Sigmoid colon (tissue), 7 donors: ENCODE data around the gene UBL4A. TPM values are rescaled to one million over a fixed set of nuclear protein-coding genes. Genes with fewer than 3 reads are reported as not detected.

ENCODE experiments used
- DNase-seq: peaks from one replicate; pipeline ENCODE4 v3.0.0-alpha.2; 2019
- H3K27ac ChIP-seq, 4 donors: fragments of 200-600 bp; sonication (generic); one replicate each; pipeline ENCODE4 v1.5.1; 2016 to 2019; ENCODE audit warnings: mild to moderate bottlenecking in 1 of 4
- H3K27me3 ChIP-seq, 3 donors: fragments of 200-600 bp; sonication (generic); one replicate each; pipeline ENCODE4 v1.5.1; 2019; ENCODE audit warnings: mild to moderate bottlenecking in 1 of 3
- H3K36me3 ChIP-seq, 4 donors: fragments of 200-600 bp; sonication (generic); one replicate each; pipeline ENCODE4 v1.5.1; 2016 to 2019
- H3K4me1 ChIP-seq, 4 donors: fragments of 200-600 bp; sonication (generic); one replicate each; pipeline ENCODE4 v1.5.1; 2017 to 2019
- H3K4me3 ChIP-seq, 4 donors: fragments of 200-600 bp; sonication (generic); one replicate each; pipeline ENCODE4 v1.5.1; 2017 to 2019; ENCODE audit warnings: mild to moderate bottlenecking in 2 of 4, moderate library complexity in 1 of 4
- H3K9me3 ChIP-seq, 4 donors: fragments of 200-600 bp in 3 of 4; sonication (generic) in 3 of 4; one replicate each; pipeline versions ENCODE4 v1.5.1 to v1.6.1; 2013 to 2019
- EP300 ChIP-seq, 4 donors: sonication (generic); formaldehyde crosslinking; IDR thresholded peaks; one replicate each; pipeline ENCODE4 v1.6.1; 2017; ENCODE audit warnings: antibody characterized with exemption in 4 of 4
- POLR2A ChIP-seq, 2 donors: fragments of 450-650 bp; IDR thresholded peaks; one replicate each; pipeline ENCODE4 v1.6.1; 2016; ENCODE audit warnings: antibody characterized with exemption in 2 of 2, mild to moderate bottlenecking in 2 of 2, moderate library complexity in 2 of 2
- POLR2AphosphoS5 ChIP-seq, 4 donors: sonication (generic); formaldehyde crosslinking; IDR thresholded peaks; one replicate each; pipeline ENCODE4 v1.6.1; 2017; ENCODE audit warnings: antibody characterized with exemption in 4 of 4
- WGBS, 2 donors: extraction: QIAGEN DNeasy Blood & Tissue Kit; methylation state at CpG; one replicate each; pipeline ENCODE4 v1.1.7; 2013; 5-methylcytosine and 5-hydroxymethylcytosine counted together
- intact Hi-C: fragments of 100-400 bp; cut with DNase I; formaldehyde crosslinking; loops from one replicate; pipeline ENCODE4 v1.15.1; 2023
- polyA plus RNA-seq, 3 donors: library from polyadenylated mRNA; stranded (reverse); fragments of 200-250 nt; gene quantifications; one replicate each; pipeline ENCODE4 v1.2.3, GENCODE V29; 2013
- total RNA-seq, 4 donors: library from RNA; depleted of rRNA; stranded (reverse); fragments of >200 nt; gene quantifications; one replicate each; pipeline ENCODE4 v1.1.0, GENCODE V29; 2016
- TF ChIP-seq, protein P1 (sequence below), 4 experiments: fragments of 450-650 bp in 3 of 4; fragments of 200-600 bp in 1 of 4; IDR thresholded peaks; one replicate each; pipeline ENCODE4 v1.5.1; 2016 to 2019; ENCODE audit warnings: antibody characterized with exemption in 4 of 4, mild to moderate bottlenecking in 3 of 4, moderate library complexity in 2 of 4
- donor health status: healthy with polysubstance abuse.
- donor health status: Bipolar disorder and iron deficiency.
- donor health status: healthy.

The UBL4A gene
- total and polyA plus RNA-seq, 7 donors: 31.6 to 51.0 (median 40.2) TPM

DNA sequence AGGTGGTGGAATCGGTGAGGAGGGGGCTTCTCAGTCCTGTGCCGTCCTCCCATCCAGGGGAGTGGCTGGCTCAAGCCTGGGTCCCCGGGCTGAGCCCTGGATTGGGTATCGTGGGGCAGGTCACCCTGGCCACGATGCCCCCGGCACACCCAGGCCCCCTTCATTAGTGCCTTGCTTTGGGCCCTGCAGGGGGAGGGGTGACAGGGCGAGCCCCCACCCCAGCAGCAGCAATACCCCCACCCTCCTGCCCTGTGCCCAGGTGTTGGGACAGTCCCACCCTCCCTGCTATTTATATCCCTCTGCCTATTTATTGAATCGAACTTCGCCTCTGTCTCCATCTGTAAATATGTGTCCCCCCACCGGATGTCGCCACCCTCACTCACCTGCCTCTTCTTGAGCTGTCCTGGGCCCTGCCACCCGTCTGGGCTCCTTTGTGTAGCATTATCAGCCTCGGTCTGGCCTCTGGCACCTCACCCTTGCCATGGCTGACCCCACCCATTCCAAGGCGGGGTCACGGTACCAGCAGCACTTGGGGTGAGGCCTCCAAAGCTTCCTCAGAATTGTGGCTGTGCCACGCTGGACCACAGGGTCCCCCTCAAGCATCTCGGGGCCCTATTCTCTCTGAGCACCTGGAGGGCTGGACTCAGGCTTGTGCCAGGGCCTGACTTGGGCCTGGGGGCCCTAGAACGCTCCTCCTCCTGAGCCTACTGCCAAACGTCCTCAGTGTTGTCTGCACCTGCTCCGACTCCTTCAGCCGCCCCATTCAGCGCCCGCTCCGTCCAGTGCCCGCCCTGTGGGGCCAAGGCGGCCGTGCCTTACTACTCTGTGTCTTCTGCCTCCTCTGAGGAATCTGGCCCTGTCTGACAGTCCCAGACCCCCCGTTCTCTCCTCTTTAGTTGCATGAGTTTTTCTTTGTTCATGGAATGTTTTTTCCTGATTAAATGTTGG, 13.5 kb downstream of the UBL4A start:
- intact Hi-C loops: no loop called here
- WGBS, 2 donors: 62 to 78% methylated on average over 28 of the region's 28 CpGs
- H3K9me3 ChIP-seq: no peaks in the 10 kb centered on the region
- no peaks in the 10 kb centered on the region for H3K27me3 ChIP-seq
- no peak overlapping the region for H3K4me3 ChIP-seq
- no peak for TF ChIP-seq POLR2AphosphoS5 (IDR thresholded peaks at IDR 0.05)
- TF ChIP-seq, protein P1, sequence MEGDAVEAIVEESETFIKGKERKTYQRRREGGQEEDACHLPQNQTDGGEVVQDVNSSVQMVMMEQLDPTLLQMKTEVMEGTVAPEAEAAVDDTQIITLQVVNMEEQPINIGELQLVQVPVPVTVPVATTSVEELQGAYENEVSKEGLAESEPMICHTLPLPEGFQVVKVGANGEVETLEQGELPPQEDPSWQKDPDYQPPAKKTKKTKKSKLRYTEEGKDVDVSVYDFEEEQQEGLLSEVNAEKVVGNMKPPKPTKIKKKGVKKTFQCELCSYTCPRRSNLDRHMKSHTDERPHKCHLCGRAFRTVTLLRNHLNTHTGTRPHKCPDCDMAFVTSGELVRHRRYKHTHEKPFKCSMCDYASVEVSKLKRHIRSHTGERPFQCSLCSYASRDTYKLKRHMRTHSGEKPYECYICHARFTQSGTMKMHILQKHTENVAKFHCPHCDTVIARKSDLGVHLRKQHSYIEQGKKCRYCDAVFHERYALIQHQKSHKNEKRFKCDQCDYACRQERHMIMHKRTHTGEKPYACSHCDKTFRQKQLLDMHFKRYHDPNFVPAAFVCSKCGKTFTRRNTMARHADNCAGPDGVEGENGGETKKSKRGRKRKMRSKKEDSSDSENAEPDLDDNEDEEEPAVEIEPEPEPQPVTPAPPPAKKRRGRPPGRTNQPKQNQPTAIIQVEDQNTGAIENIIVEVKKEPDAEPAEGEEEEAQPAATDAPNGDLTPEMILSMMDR (IDR thresholded peaks at IDR 0.05): no peak
- no peak for TF ChIP-seq EP300 (IDR thresholded peaks at IDR 0.05)
- H3K27ac ChIP-seq: no peak overlapping the region
- H3K4me1 ChIP-seq: peaks cover 0 to 2% (median under 1%) of the 10 kb centered on the region in 4 donors
- H3K36me3 ChIP-seq: peaks cover 0 to 20% (median 10%) of the 10 kb centered on the region in 4 donors
- no peak for DNase-seq

DNA sequence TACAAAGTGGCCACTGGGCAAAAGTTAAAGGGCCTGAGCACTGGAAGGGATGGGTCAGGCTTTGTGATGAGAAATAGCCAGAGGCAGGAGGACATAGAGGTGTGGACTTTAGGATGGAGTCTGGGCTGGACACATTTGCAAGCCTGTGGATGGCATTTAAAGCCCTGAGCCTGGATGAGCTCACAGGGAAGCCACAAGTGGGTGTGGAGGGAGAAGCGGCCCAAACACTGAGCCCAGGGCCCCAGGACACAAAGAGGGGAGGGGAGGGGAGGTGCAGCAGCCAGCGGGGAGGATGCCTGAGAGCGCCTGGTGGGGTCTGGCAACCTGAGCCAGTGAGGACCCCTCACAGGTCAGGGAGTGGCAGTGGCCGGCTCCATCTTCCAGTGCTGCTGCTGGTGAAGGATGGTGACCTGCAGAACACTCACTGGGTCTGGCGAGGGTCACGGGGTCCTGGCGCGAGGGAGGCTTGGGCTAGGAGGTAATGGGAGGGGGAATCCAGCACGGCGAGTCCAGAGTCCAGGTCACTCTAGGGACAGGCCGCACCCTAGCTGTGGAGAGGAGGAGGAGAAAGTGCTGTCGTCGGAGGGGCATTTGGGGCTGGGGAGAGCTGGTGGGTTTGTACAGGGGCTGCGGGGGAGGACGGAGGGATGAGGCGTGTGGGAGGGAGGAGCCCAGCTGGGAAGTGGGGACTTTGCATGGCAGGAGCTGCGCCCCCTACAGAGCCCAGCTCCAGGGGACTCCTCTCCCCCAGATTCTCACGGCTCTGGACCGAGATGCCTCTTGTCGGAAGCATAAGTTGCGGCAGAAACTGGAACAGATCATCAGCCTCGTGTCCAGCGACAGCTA, 14.4 kb downstream of the UBL4A start:
- Histone ChIP-seq H3K9me3 (no peaks in the 10 kb centered on the region), H3K27ac (no peak overlapping the region), H3K4me1 (no peaks in the 10 kb centered on the region), H3K4me3 (no peak overlapping the region), H3K36me3 (peaks cover 0 to 25% (median 12%) of the 10 kb centered on the region in 4 donors), H3K27me3 (no peaks in the 10 kb centered on the region)
- TF ChIP-seq EP300 (IDR thresholded peaks at IDR 0.05) (no peak), POLR2AphosphoS5 (IDR thresholded peaks at IDR 0.05) (no peak), POLR2A (IDR thresholded peaks at IDR 0.05) (no peak)
- TF ChIP-seq, protein P1 (IDR thresholded peaks at IDR 0.05): no peak
- no peak for DNase-seq
- intact Hi-C loops: no loop called here
- WGBS, 2 donors: 67 to 88% methylated on average over 23 of the region's 23 CpGs

DNA sequence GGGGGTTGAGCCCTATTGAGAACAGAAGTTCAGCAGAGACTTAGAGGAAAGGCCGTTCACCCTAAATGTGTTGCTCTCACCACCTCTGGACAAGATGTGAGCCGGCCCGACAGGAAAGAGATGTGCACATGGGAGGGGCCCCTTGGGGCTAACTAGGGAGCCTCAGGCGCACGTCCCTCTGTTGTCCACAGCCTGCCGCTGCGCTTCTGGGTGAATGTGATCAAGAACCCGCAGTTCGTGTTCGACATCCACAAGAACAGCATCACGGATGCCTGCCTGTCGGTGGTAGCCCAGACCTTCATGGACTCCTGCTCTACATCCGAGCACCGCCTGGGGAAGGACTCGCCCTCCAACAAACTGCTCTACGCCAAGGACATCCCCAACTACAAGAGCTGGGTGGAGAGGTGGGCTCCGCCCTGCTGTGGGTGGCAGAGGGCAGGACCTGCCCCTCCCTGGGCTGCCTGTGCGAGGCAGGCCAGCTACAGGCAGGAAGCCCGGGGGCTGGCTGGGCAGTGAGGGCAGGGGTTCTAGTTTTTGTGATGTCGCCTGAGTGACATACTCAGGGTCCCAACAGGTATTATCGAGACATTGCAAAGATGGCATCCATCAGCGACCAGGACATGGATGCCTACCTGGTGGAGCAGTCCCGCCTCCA, 15.4 kb downstream of the UBL4A start:
- Histone ChIP-seq H3K4me3 (no peak overlapping the region), H3K4me1 (no peaks in the 10 kb centered on the region), H3K27ac (no peak overlapping the region), H3K36me3 (peaks cover 0 to 31% (median 13%) of the 10 kb centered on the region in 4 donors), H3K27me3 (no peaks in the 10 kb centered on the region), H3K9me3 (no peaks in the 10 kb centered on the region)
- WGBS, 2 donors: 88 to 94% methylated on average over 22 to 23 of the region's 23 CpGs
- no peak for TF ChIP-seq EP300 (IDR thresholded peaks at IDR 0.05)
- TF ChIP-seq POLR2AphosphoS5 (IDR thresholded peaks at IDR 0.05): no peak
- no peak for TF ChIP-seq POLR2A (IDR thresholded peaks at IDR 0.05)
- TF ChIP-seq, protein P1 (IDR thresholded peaks at IDR 0.05): no peak
- no peak for DNase-seq
- intact Hi-C loops: no loop called here

GRCh38 chrX:154470434-154470833, 16.0 kb downstream of the UBL4A start:
- no peaks in the 10 kb centered on the region for H3K4me1 ChIP-seq
- H3K27me3 ChIP-seq: no peaks in the 10 kb centered on the region
- 95% methylated on average over 14 of the region's 14 CpGs for WGBS, 2 donors
- H3K27ac ChIP-seq: no peak overlapping the region
- intact Hi-C loops: no loop called here
- no peak overlapping the region for H3K4me3 ChIP-seq
- H3K36me3 ChIP-seq: peaks cover 0 to 31% (median 14%) of the 10 kb centered on the region in 4 donors
- DNase-seq: no peak
- no peak for TF ChIP-seq POLR2A (IDR thresholded peaks at IDR 0.05)
- H3K9me3 ChIP-seq: no peaks in the 10 kb centered on the region
